GM21786 (cell line): ENCODE data around the gene CLSTN3.
A peak's percentile ranks its signal among the peaks of the same experiment; 100 is the strongest.

Experiments
- ATAC-seq: cut with Tn5 transposase; IDR thresholded peaks from one replicate; pipeline ENCODE4 v1.9.1; 2021; ENCODE audit not compliant: unreplicated experiment

The CLSTN3 gene

DNA sequence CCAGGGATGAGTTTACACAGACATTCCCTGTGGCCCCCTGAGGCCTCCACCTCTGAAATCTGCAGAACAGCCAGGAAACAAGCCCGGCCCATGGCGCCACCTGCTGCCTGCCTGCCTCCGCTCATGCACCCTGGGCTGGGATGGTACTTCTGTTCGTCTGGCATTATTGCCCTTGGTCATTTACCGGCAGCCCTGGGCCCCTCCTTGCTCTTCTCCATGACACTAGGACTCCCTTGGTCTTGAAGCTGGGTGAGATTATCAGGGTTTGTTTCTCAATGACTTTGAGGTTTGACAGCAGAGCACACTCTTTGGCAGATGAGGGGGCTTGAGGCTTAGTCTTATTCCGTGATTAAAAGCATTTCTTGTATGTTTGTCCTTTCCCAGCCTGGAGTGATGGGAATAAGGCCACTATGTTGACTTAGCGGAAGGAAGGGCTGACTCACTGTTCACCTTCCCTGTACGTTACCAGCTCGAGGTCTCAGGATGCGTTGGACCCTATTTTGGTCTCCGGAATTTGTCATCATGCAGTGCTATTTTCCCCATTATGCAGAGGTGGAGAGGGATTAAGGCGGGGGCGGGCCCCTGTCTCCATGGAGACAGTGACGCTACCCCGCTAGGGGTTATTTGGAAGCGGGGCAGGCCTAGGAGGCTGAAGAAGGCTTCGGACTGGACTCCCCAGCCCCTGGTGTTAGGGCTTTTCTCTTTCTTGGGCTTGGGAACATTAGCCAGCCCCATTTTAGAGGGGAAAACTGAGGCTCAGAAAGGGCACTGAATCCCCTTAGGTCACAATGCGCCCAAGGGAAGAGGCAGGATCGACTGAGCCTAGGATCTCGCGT, 58.6 kb downstream of the CLSTN3 start:
- peak; percentile 29 for ATAC-seq

- peak; percentile 94 for ATAC-seq
Measured at GRCh38 chr12:7189398-7190267, 59.5 kb downstream of the CLSTN3 start, which contains the start of gene PEX5. PEX5 (plus strand) TSS chr12:7189686; CDS start chr12:7190378, 692 bp downstream.

DNA sequence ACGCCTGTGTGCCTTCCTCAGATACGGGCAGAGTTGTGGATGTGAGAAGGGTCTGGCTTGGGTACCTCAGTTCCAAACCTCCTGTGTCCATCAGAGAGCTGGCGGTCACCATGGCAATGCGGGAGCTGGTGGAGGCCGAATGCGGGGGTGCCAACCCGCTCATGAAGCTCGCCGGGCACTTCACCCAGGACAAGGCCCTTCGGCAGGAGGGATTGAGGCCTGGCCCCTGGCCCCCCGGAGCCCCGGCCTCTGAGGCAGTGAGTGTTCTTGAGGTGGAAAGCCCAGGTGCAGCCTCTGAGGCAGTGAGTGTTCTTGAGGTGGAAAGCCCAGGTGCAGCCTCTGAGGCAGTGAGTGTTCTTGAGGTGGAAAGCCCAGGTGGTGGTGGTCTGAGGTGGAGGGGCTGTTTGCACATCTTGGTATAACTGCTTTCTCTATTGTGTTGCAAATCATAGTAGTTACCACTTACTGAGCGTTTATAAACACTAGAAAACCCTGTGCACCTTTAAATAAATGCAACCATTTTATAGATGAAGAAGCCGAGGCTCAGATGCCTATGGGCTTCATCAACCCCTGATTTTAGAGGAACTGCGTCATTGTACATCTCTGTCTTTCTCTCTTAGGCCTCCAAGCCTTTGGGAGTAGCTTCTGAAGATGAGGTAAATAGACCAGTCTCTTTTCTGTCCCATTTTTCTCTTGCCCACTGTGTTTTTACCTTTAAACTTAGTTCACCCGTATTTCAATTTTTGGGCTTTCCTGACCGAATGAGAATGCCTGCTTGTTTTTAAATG, 60.3 kb downstream of the CLSTN3 start:
- no peak for ATAC-seq

DNA sequence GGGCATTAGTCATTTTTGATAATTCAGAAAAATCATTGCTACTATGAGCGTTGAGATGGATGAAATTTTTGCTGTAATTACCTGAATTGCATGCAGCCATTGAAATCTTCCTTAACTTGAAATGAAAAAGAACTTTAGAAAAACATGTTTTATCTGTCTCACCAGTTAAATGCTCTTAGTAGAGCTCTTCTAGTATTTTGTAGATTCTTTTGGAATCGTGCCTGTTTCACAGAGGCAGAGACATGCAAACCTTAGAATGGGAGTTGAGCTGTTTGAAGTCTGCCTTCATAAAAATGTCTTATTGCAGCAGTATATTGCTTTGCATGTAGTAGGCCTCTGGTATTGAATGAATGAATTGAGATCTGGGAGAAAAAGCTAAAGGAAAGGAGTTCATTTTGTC, 63.5 kb downstream of the CLSTN3 start:
- no peak for ATAC-seq

DNA sequence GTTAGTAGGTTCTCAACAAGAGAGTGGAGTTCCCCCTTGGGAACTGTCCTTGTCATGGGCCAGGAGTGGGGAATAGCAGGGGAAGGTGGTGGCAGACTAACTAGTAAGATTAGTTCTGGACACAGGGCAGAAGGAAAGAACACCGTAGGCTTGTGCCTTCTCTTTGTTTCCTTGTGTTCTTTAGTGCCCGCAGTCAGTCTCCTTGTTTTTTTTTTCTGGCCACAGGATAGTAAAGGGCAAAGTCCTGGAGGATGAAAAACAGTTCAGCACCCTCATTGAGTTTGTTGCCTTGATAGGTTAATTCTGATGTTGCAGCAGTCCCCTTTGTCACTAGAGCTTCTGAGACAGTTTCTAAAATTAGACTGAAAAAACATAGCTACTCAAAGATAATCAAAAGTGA, 67.7 kb downstream of the CLSTN3 start:
- no peak for ATAC-seq

DNA sequence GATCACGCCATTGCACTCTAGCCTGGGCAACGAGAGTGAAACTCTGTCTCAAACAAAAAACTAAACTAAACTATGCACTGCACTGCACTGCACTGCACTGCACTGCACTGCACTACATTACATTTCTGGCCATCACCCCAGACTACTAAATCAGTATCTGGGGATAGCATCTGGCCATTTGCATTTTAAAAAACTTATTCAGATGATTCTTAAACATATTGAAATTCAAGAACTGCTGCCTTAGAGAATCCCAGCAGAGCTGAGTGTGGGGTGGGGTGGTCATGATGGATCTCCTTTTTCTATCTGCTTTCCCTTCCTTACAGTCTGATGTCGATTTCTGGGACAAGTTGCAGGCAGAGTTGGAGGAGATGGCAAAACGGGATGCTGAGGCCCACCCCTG, 72.9 kb downstream of the CLSTN3 start:
- no peak for ATAC-seq

DNA sequence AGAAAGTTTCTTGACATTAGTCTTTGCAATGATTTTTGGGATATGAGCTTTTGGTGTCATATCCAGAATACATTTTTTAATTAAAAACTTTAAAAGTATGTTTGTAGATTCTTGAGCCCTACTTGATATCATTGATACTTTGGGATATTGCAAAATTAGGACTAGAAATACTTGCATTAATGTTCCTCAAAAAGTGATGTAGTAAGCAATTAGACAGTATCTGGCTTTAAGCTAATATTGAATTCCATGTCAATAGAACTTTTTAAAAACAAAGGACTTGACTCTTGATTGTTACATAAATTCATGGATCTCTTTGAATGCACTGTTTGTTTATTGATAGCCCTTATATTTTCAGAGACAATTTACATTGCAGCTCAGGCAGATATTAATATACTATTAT, 74.9 kb downstream of the CLSTN3 start:
- ATAC-seq, result no peak

DNA sequence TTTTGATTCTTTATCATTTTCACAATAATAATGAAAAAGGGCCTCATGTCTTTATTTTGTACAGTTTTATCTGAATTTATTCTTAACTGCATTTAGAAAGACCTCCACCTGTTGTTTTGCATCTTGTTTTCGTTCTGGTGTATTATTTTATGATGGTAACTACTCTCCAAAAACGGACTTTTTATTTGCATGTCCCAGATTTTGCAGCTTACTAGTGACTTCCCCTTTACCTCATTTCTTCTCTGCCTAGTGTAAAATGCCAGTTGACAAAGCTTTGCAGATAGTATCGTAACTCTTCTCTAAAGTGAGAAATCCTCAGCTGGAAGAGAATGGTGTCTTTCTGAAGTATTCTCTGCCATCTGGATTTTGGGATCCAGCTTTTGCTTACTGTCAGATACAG, 76.5 kb downstream of the CLSTN3 start:
- no peak for ATAC-seq

- ATAC-seq, result no peak
Measured at GRCh38 chr12:7207866-7208625, 77.9 kb downstream of the CLSTN3 start.
